ENCODE measurements around the gene EIF4G3. TPM values are rescaled to one million over a fixed set of nuclear protein-coding genes. Genes with fewer than 3 reads are reported as not detected.

The EIF4G3 gene
- total and polyA plus RNA-seq, 9 of the 15 experiments (the other 6 are each of a cell fraction or from before 2014, with no cell fraction given) = 6.7 to 40.5 (median 32.1) TPM

- CTCF ChIA-PET (ENCODE audit: low intra/inter-chr PET ratio) = no interaction called here
- H3K4me3 ChIP-seq = no peak overlapping the region
- no peaks in the 10 kb centered on the region; the same call in 2 of the 3 replicates for H3K36me3 ChIP-seq (ENCODE audit: control insufficient read depth, insufficient read depth, low read length)
- POLR2A ChIA-PET = interaction anchor here (1.4 to 1.5 kb wide), 2 partner anchors 8 to 29 kb away, joined by 3 to 4 read pairs; no protein-coding TSS in a partner anchor
- 0 out of 4 replicates have a peak overlapping the region, but pooled peaks of 1 of the 2 experiments have one; percentile 23 for H3K9ac ChIP-seq (ENCODE audit: insufficient read depth in 1 of 2, low read depth in 2 of 2, low read length in 2 of 2)
- H2AFZ ChIP-seq (ENCODE audit: low read depth, low read length) = peak overlapping the region; percentile 52; the same call in 1 of the 2 replicates
- no peak for DNase-seq (ENCODE audit: extremely low read depth in 1 of 4, low spot score in 3 of 4)
- no peak for TF ChIP-seq CREB3L1 (IDR thresholded peaks at IDR 0.05; ENCODE audit: borderline replicate concordance, low read depth)
- no peak for TF ChIP-seq MAFF (IDR thresholded peaks at IDR 0.05; ENCODE audit: low read length)
- no peak for TF ChIP-seq MAFG (tag; conservative IDR thresholded peaks at IDR 0.05)
- TF ChIP-seq CXXC5 (CRISPR knock-in tag; IDR thresholded peaks at IDR 0.05) = no peak
- TF ChIP-seq BCL6 (CRISPR knock-in tag; IDR thresholded peaks at IDR 0.05) = no peak
- peak; percentile 84 for TF ChIP-seq ZNF121 (CRISPR knock-in tag; conservative IDR thresholded peaks at IDR 0.05)
- TF ChIP-seq ZNF3 (CRISPR knock-in tag; IDR thresholded peaks at IDR 0.05) = no peak
- TF ChIP-seq TEAD1 (CRISPR knock-in tag; IDR thresholded peaks at IDR 0.05) = 0 out of 4 replicates have a peak, but pooled peaks of 1 of the 2 experiments have one; percentile 20
- no peak for TF ChIP-seq NFRKB (IDR thresholded peaks at IDR 0.05; ENCODE audit: low read depth)
- no peak for TF ChIP-seq ZNF253 (CRISPR knock-in tag; conservative IDR thresholded peaks at IDR 0.05)
- TF ChIP-seq VEZF1 (CRISPR knock-in tag; IDR thresholded peaks at IDR 0.05) = no peak
- TF ChIP-seq PCBP1 (IDR thresholded peaks at IDR 0.05; ENCODE audit: low read depth, low read length, poor library complexity, severe bottlenecking) = no peak
- TF ChIP-seq ARID2 (IDR thresholded peaks at IDR 0.05) = no peak
- no peak for TF ChIP-seq DMBX1 (CRISPR knock-in tag; IDR thresholded peaks at IDR 0.05; ENCODE audit: borderline replicate concordance)
- TF ChIP-seq THAP7 (CRISPR knock-in tag; IDR thresholded peaks at IDR 0.05) = no peak
- no peak for TF ChIP-seq SMARCA4 (IDR thresholded peaks at IDR 0.05)
- no peak for TF ChIP-seq KAT8 (IDR thresholded peaks at IDR 0.05; ENCODE audit: low read depth)
- no TSS peak for BruUV-seq (replicated peaks)
- peak overlapping the region; percentile 31; the same call in 1 of the 2 replicates for H3K4me2 ChIP-seq (ENCODE audit: insufficient read depth, low read length)
- no peaks in the 10 kb centered on the region for H3K27me3 ChIP-seq (ENCODE audit: control insufficient read depth in 2 of 2, insufficient read depth in 2 of 2, low read length in 2 of 2)
- no peaks in the 10 kb centered on the region for H4K20me1 ChIP-seq (replicated peaks; ENCODE audit: control insufficient read depth, insufficient read depth, low read length)
- H3K27ac ChIP-seq (ENCODE audit: extremely low read depth, low read depth, low read length) = peak overlapping the region; percentile 25; the same call in 1 of the 3 replicates
- no peak for ATAC-seq
- H3K4me1 ChIP-seq (replicated peaks in 1 of 2; ENCODE audit: control insufficient read depth in 2 of 2, insufficient read depth in 2 of 2, low read length in 2 of 2) = peaks cover 13 to 33% of the 10 kb centered on the region in 2 experiments
- H3K9me1 ChIP-seq (ENCODE audit: control insufficient read depth, insufficient read depth, low read length) = no peaks in the 10 kb centered on the region
- in situ Hi-C loops (cut with MboI) = no loop called here
- intact Hi-C loops (cut with micrococcal nuclease) = no loop called here
- WGBS (ENCODE audit: insufficient coverage, low coverage, missing lambda C conversion rate) = 30% methylated on average over 3 of the region's 3 CpGs
- no peaks in the 10 kb centered on the region for H3K9me3 ChIP-seq (replicated peaks; ENCODE audit: control insufficient read depth, insufficient read depth, low read depth, low read length)
- H3K79me2 ChIP-seq (ENCODE audit: control insufficient read depth, insufficient read depth, low read length) = peaks cover 27% of the 10 kb centered on the region
- no peak for FAIRE-seq
Measured at GRCh38 chr1:21020151-21020550, 156.5 kb downstream of the EIF4G3 start.

Data from K562 (cell line).